IMR-90 (cell line): ENCODE data around the gene RAD51B. TPM values are rescaled to one million over a fixed set of nuclear protein-coding genes. Genes with fewer than 3 reads are reported as not detected.

Experiments used
- ATAC-seq: fragments of 200-7000 bp; cut with Tn5 transposase; 2 replicates; pipeline ENCODE4 v1.9.1; 2020; ENCODE audit warnings: low read depth, mild to moderate bottlenecking, moderate library complexity
- BruUV-seq: library from RNA; stranded (reverse); fragments of 400-500 nt; replicated peaks from 2 replicates; lab custom pipeline; 2021; lab: Mats Ljungman, UMichigan
- CTCF ChIA-PET: fragments of 300-600 bp; formaldehyde crosslinking; extraction: SDS; loops from one replicate; lab custom pipeline; 2021; ENCODE audit warnings: antibody characterized with exemption; lab: Yijun Ruan, JAX
- POLR2A ChIA-PET: fragments of 300-600 bp; sonication (Branson Sonifier 250); formaldehyde crosslinking; loops from one replicate; lab custom pipeline; 2022; ENCODE audit warnings: antibody characterized with exemption; ENCODE audit not compliant: unreplicated experiment; lab: Charles Lee
- DNase-seq: peaks from one replicate; pipeline ENCODE4 v3.0.0; 2013
- H2AFZ ChIP-seq: replicated peaks from 2 replicates; pipeline ENCODE3; 2013; ENCODE audit warnings: low read length, mild to moderate bottlenecking; ENCODE audit not compliant: poor library complexity
- H2AK5ac ChIP-seq: 2 replicates; pipeline ENCODE4 v1.6.1; 2013; ENCODE audit warnings: low read depth, low read length, inconsistent platforms
- H2AK9ac ChIP-seq: replicated peaks from 2 replicates; pipeline ENCODE3; 2013; ENCODE audit warnings: mild to moderate bottlenecking, low read depth, low read length, moderate library complexity; ENCODE audit not compliant: poor library complexity
- H2BK120ac ChIP-seq: 2 replicates; pipeline ENCODE4 v1.6.1; 2013; ENCODE audit warnings: low read depth, low read length, inconsistent platforms
- H2BK15ac ChIP-seq: 3 replicates; pipeline ENCODE4 v1.6.1; 2013; ENCODE audit warnings: low read depth, low read length, inconsistent platforms
- H2BK20ac ChIP-seq: 2 replicates; pipeline ENCODE4 v1.6.1; 2013; ENCODE audit warnings: low read depth, mild to moderate bottlenecking, inconsistent platforms, low read length, moderate library complexity
- H2BK5ac ChIP-seq: 2 replicates; pipeline ENCODE4 v1.6.1; 2013; ENCODE audit warnings: mild to moderate bottlenecking, low read depth, low read length, inconsistent platforms; ENCODE audit not compliant: poor library complexity, severe bottlenecking
- H3K14ac ChIP-seq: replicated peaks from 2 replicates; pipeline ENCODE4 v1.6.1; 2013; ENCODE audit warnings: low read depth, low read length, inconsistent platforms
- H3K18ac ChIP-seq: 2 replicates; pipeline ENCODE4 v1.6.1; 2013; ENCODE audit warnings: low read depth, low read length, control low read depth
- H3K23ac ChIP-seq: 2 replicates; pipeline ENCODE4 v1.6.1; 2013; ENCODE audit warnings: low read depth, low read length, inconsistent platforms
- H3K27ac ChIP-seq: 2 replicates; pipeline ENCODE4 v1.5.1; 2013; ENCODE audit warnings: mild to moderate bottlenecking, control low read depth, low read length; ENCODE audit not compliant: insufficient read depth
- H3K27me3 ChIP-seq: 2 replicates; pipeline ENCODE4 v1.6.1; 2013; ENCODE audit warnings: low read length; ENCODE audit not compliant: control insufficient read depth, insufficient read depth
- H3K36me3 ChIP-seq: 2 replicates; pipeline ENCODE4 v1.6.1; 2013; ENCODE audit warnings: low read length, mixed read lengths; ENCODE audit not compliant: control insufficient read depth, insufficient read depth
- H3K4ac ChIP-seq: 2 replicates; pipeline ENCODE4 v1.6.1; 2013; ENCODE audit warnings: low read depth, low read length, inconsistent platforms
- H3K4me1 ChIP-seq: 2 replicates; pipeline ENCODE4 v1.6.1; 2013; ENCODE audit warnings: low read length, mixed read lengths; ENCODE audit not compliant: control insufficient read depth, insufficient read depth
- H3K4me2 ChIP-seq: 2 replicates; pipeline ENCODE4 v1.6.1; 2013; ENCODE audit warnings: low read depth, mild to moderate bottlenecking, control low read depth, low read length, moderate library complexity
- H3K4me3 ChIP-seq: 2 replicates; pipeline ENCODE4 v1.5.1; 2013; ENCODE audit warnings: low read depth, mild to moderate bottlenecking, control low read depth, low read length, moderate library complexity; ENCODE audit not compliant: insufficient read depth
- H3K56ac ChIP-seq: 2 replicates; pipeline ENCODE4 v1.6.1; 2013; ENCODE audit warnings: low read length, inconsistent platforms; ENCODE audit not compliant: insufficient read depth; ENCODE audit errors: extremely low read depth
- H3K79me1 ChIP-seq, 2 experiments: 2 replicates each; pipeline ENCODE4 v1.6.1; 2013; ENCODE audit warnings: low read length in 2 of 2, inconsistent platforms in 1 of 2, low read depth in 1 of 2
- H3K9ac ChIP-seq: 2 replicates; pipeline ENCODE4 v1.6.1; 2013; ENCODE audit warnings: low read depth, low read length, control low read depth
- H3K9me1 ChIP-seq: 2 replicates; pipeline ENCODE4 v1.6.1; 2013; ENCODE audit warnings: low read length, inconsistent platforms; ENCODE audit not compliant: insufficient read depth
- H3K9me3 ChIP-seq: 2 replicates; pipeline ENCODE4 v1.6.1; 2013; ENCODE audit warnings: low read length; ENCODE audit not compliant: control insufficient read depth, insufficient read depth
- H4K20me1 ChIP-seq: 2 replicates; pipeline ENCODE4 v1.6.1; 2013; ENCODE audit warnings: low read length, inconsistent platforms; ENCODE audit not compliant: insufficient read depth
- H4K5ac ChIP-seq: 2 replicates; pipeline ENCODE4 v1.6.1; 2013; ENCODE audit warnings: mild to moderate bottlenecking, low read depth, low read length, control low read depth
- H4K8ac ChIP-seq, 2 experiments: 2 replicates each; pipeline ENCODE4 v1.6.1; 2013; ENCODE audit warnings: low read depth in 2 of 2, low read length in 2 of 2, control low read depth in 1 of 2, inconsistent platforms in 1 of 2
- H4K91ac ChIP-seq: 2 replicates; pipeline ENCODE4 v1.6.1; 2013; ENCODE audit warnings: low read depth, low read length, inconsistent platforms; ENCODE audit not compliant: insufficient read depth
- BHLHE40 ChIP-seq: fragments of 150-350 bp; IDR thresholded peaks from 2 replicates; pipeline ENCODE4 v1.6.1; 2016; ENCODE audit warnings: mild to moderate bottlenecking, low read depth, low read length
- CEBPB ChIP-seq: IDR thresholded peaks from 2 replicates; pipeline ENCODE4 v1.6.1; 2012; ENCODE audit warnings: low read depth, low read length, improper control_type of control experiment
- CHD1 ChIP-seq: IDR thresholded peaks from 2 replicates; pipeline ENCODE4 v1.6.1; 2012; ENCODE audit warnings: low read depth, low read length, improper control_type of control experiment
- CTCF ChIP-seq: conservative IDR thresholded peaks from 2 replicates; pipeline ENCODE4 v1.5.1; 2012; ENCODE audit warnings: mild to moderate bottlenecking, low read depth, low read length, improper control_type of control experiment
- ELK1 ChIP-seq: fragments of 150-350 bp; IDR thresholded peaks from 2 replicates; pipeline ENCODE4 v1.6.1; 2016; ENCODE audit warnings: low read depth, mild to moderate bottlenecking, low read length, moderate library complexity, borderline replicate concordance
- FOS ChIP-seq: fragments of 150-350 bp; IDR thresholded peaks from 2 replicates; pipeline ENCODE4 v1.6.1; 2016; ENCODE audit warnings: low read depth, low read length
- MAFK ChIP-seq: IDR thresholded peaks from 2 replicates; pipeline ENCODE4 v1.6.1; 2012; ENCODE audit warnings: low read depth, low read length, improper control_type of control experiment
- MAZ ChIP-seq: IDR thresholded peaks from 2 replicates; pipeline ENCODE4 v1.6.1; 2012; ENCODE audit warnings: low read depth, mild to moderate bottlenecking, low read length, improper control_type of control experiment, moderate library complexity, borderline replicate concordance
- MXI1 ChIP-seq: IDR thresholded peaks from 2 replicates; pipeline ENCODE4 v1.6.1; 2012; ENCODE audit warnings: low read depth, mild to moderate bottlenecking, low read length, moderate library complexity, borderline replicate concordance
- RAD21 ChIP-seq: IDR thresholded peaks from 2 replicates; pipeline ENCODE4 v1.6.1; 2012; ENCODE audit warnings: low read length, improper control_type of control experiment
- RCOR1 ChIP-seq: IDR thresholded peaks from 2 replicates; pipeline ENCODE4 v1.6.1; 2012; ENCODE audit warnings: mild to moderate bottlenecking, low read length, improper control_type of control experiment; ENCODE audit not compliant: insufficient replicate concordance
- RFX5 ChIP-seq: IDR thresholded peaks from 2 replicates; pipeline ENCODE4 v1.8.0; 2012; ENCODE audit warnings: low read depth, mild to moderate bottlenecking, low read length, moderate library complexity
- SMC3 ChIP-seq: fragments of 150-350 bp; IDR thresholded peaks from 2 replicates; pipeline ENCODE4 v1.6.1; 2016; ENCODE audit warnings: low read depth, mild to moderate bottlenecking, antibody characterized with exemption, low read length, moderate library complexity
- WGBS, 2 experiments: methylation state at CpG; one replicate each; pipeline versions ENCODE4 v1.1.5 to v1.1.7; 2013; ENCODE audit warnings: missing lambda C conversion rate in 2 of 2; ENCODE audit not compliant: insufficient read length in 1 of 2; ENCODE audit errors: extremely low coverage in 2 of 2; 5-methylcytosine and 5-hydroxymethylcytosine counted together
- dilution Hi-C: fragments of 300-500 bp; cut with HindIII; formaldehyde crosslinking; loops from one replicate; pipeline ENCODE4 v1.14.3; 2018; ENCODE audit warnings: low sequenced_read_pairs; ENCODE audit not compliant: unreplicated experiment
- in situ Hi-C: fragments of 300-500 bp; cut with MboI; formaldehyde crosslinking; loops from 3 replicates; pipeline ENCODE4 v1.14.3; 2019; ENCODE audit warnings: low sequenced_read_pairs, inconsistent platforms, mixed read lengths
- intact Hi-C: fragments of 100-400 bp; cut with micrococcal nuclease; formaldehyde crosslinking; loops from 2 replicates; pipeline ENCODE4 v1.10.0; 2022
- polyA plus RNA-seq, 3 experiments: library from polyadenylated mRNA; depleted of rRNA; stranded (reverse); fragments of >200 nt; gene quantifications; 2 replicates each; pipeline ENCODE4 v1.2.3, GENCODE V29; 2012; ENCODE audit warnings: low replicate concordance in 1 of 3
- total RNA-seq: library from RNA; depleted of rRNA; stranded (reverse); fragments of >200 nt; gene quantifications from 2 replicates; pipeline ENCODE4 v1.2.3, GENCODE V29; 2012
- TF ChIP-seq, protein P1 (sequence below): fragments of 150-350 bp; IDR thresholded peaks from 2 replicates; pipeline ENCODE4 v1.6.1; 2017; ENCODE audit warnings: mild to moderate bottlenecking, antibody characterized with exemption, low read length, low read depth

The RAD51B gene
- total and polyA plus RNA-seq, 2 of the 4 experiments (the other 2 are of a cell fraction): 5.1 to 18.8 TPM

DNA sequence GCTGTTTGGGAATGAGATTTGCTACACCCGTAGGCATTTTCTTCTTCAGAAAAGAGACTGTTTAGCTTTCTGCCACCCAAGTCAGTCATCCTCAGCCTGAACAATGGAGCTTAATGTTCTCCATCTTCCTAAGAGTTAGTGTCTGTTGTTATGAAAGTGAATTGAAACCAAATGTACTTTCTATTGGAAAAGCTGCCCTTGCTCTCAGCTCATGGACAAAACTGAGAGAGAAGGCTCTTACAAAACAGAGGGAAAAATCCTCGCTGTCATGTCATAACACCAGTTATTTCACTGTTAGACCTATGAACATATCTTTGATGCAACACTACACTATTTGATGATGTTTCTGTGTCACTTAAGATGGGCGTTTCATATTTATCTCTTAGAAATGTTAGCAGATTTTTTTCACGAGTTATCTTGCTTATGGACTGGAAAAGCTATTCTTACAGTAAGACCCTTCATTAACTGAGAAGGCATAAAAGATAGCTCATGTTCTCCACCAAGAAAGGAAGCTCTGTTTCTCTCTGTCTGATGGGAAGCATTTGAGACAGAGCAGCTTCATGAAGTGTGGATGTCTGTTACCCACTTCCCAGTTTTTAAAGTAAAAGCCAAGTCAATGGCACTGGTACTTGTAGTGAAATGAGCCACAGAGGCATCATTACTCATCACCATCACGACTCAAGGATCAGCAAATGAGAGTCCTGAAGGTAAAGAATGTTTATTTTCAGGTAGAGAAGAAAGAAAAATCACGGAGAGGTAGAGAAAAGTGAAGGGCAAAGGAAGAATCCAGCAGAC is 489.3 kb downstream of the RAD51B start:
- CTCF ChIA-PET: no interaction called here

More for the DNA sequence above, 489.3 kb downstream of the RAD51B start:
- H3K27ac ChIP-seq: no peak overlapping the region
- no peaks in the 10 kb centered on the region for H3K27me3 ChIP-seq
- H2BK5ac ChIP-seq: no peak overlapping the region
- H2BK20ac ChIP-seq: peak overlapping the region; percentile 40; the same call in 1 of the 2 replicates
- no peak for DNase-seq
- no peaks in the 10 kb centered on the region for H3K79me1 ChIP-seq
- H2AFZ ChIP-seq: no peak overlapping the region
- H4K20me1 ChIP-seq: no peaks in the 10 kb centered on the region
- H3K4me2 ChIP-seq: no peak overlapping the region
- BruUV-seq: no TSS peak
- H4K91ac ChIP-seq: no peak overlapping the region
- H2BK15ac ChIP-seq: no peak overlapping the region
- no peak overlapping the region for H3K4me3 ChIP-seq
- no peak overlapping the region for H3K9ac ChIP-seq
- H3K36me3 ChIP-seq: no peaks in the 10 kb centered on the region
- H3K14ac ChIP-seq: peak overlapping the region; percentile 55
- no peaks in the 10 kb centered on the region for H3K9me1 ChIP-seq
- no peak for TF ChIP-seq CTCF
- no peak for TF ChIP-seq SMC3
- TF ChIP-seq, protein P1, sequence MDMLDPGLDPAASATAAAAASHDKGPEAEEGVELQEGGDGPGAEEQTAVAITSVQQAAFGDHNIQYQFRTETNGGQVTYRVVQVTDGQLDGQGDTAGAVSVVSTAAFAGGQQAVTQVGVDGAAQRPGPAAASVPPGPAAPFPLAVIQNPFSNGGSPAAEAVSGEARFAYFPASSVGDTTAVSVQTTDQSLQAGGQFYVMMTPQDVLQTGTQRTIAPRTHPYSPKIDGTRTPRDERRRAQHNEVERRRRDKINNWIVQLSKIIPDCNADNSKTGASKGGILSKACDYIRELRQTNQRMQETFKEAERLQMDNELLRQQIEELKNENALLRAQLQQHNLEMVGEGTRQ: no peak
- no peak for TF ChIP-seq CEBPB
- no peak for TF ChIP-seq MAFK
- TF ChIP-seq RCOR1: no peak
- no peak for TF ChIP-seq CHD1
- TF ChIP-seq RAD21: no peak
- no peak for TF ChIP-seq MAZ
- no peak for TF ChIP-seq RFX5
- TF ChIP-seq FOS: no peak
- no peak for TF ChIP-seq BHLHE40
- TF ChIP-seq MXI1: no peak
- TF ChIP-seq ELK1: no peak
- peak overlapping the region; percentile 27; the same call in 1 of the 2 replicates for H3K18ac ChIP-seq
- 0 out of 2 replicates have a peak overlapping the region, but pooled peaks have one; percentile 38 for H4K5ac ChIP-seq
- H3K9me3 ChIP-seq: no peaks in the 10 kb centered on the region
- no peak overlapping the region for H3K4ac ChIP-seq
- intact Hi-C loops: loop anchor here (5.0 kb wide), 1 partner anchor 483 kb away; the partner anchor contains the start of gene ZFP36L1
- dilution Hi-C loops: no loop called here
- no peak overlapping the region for H4K8ac ChIP-seq
- POLR2A ChIA-PET: no interaction called here
- no peak for ATAC-seq
- peaks cover 4% of the 10 kb centered on the region for H3K4me1 ChIP-seq
- in situ Hi-C loops: no loop called here
- H2BK120ac ChIP-seq: no peak overlapping the region
- no peak overlapping the region for H3K56ac ChIP-seq
- H3K23ac ChIP-seq: no peak overlapping the region
- WGBS, 2 experiments: no CpG with 5 or more reads among the region's 6 CpGs
- H2AK9ac ChIP-seq: no peak overlapping the region
- no peak overlapping the region for H2AK5ac ChIP-seq
